ENCODE data around the gene PECR. TPM values are rescaled to one million over a fixed set of nuclear protein-coding genes. Genes with fewer than 3 reads are reported as not detected.
A peak's percentile ranks its signal among the peaks of the same experiment; 100 is the strongest.

The PECR gene
- total and polyA plus RNA-seq, 2 of the 13 experiments (the other 11 are each of a cell fraction or from before 2014, with no cell fraction given): 151 to 153 TPM

GRCh38 chr2:216121255-216121654, 39.6 kb upstream of the PECR start:
- no peak overlapping the region for H3K4me3 ChIP-seq (replicated peaks in 1 of 3; ENCODE audit: insufficient read depth in 1 of 3, low read depth in 2 of 3, low read length in 3 of 3)
- ATAC-seq (no peak), DNase-seq (ENCODE audit: low spot score) (no peak), FAIRE-seq (no peak)
- H2AFZ ChIP-seq (ENCODE audit: low read length): no peak overlapping the region
- no peaks in the 10 kb centered on the region for H4K20me1 ChIP-seq (ENCODE audit: insufficient read depth, low read length)
- peaks cover 27% of the 10 kb centered on the region for H3K79me2 ChIP-seq (ENCODE audit: insufficient read depth, low read length)
- H3K27me3 ChIP-seq (ENCODE audit: control insufficient read depth in 1 of 2, insufficient read depth in 2 of 2, low read length in 2 of 2): no peaks in the 10 kb centered on the region
- 0 out of 2 replicates have a peak, but pooled peaks have one; percentile 49 for TF ChIP-seq NFE2L2 (IDR thresholded peaks at IDR 0.05; ENCODE audit: low read length)
- TF ChIP-seq GMEB2 (CRISPR knock-in tag; IDR thresholded peaks at IDR 0.05; ENCODE audit: low read depth): no peak
- peak; percentile 93 for TF ChIP-seq ZNF564 (CRISPR knock-in tag; IDR thresholded peaks at IDR 0.05)
- TF ChIP-seq KIAA2018 (CRISPR knock-in tag; IDR thresholded peaks at IDR 0.05; ENCODE audit: borderline replicate concordance): no peak
- in situ Hi-C loops (cut with HindIII; ENCODE audit: extremely low pct_ligation_motif_present, low pct_unique_long_range_greater_than_20kb): no loop called here
- no peak overlapping the region for H3K4me2 ChIP-seq (ENCODE audit: low read depth, low read length)
- ChIA-PET POLR2A (no interaction called here), CTCF (ENCODE audit: low intra/inter-chr PET ratio, low total read pairs) (no interaction called here)
- peaks cover 22 to 98% of the 10 kb centered on the region in 2 experiments for H3K36me3 ChIP-seq (replicated peaks in 1 of 2; ENCODE audit: control insufficient read depth in 1 of 2, insufficient read depth in 2 of 2, low read length in 2 of 2)
- H3K9ac ChIP-seq (ENCODE audit: insufficient read depth, low read depth, low read length): no peak overlapping the region
- BruUV-seq (replicated peaks): no TSS peak
- no peaks in the 10 kb centered on the region for H3K9me3 ChIP-seq (ENCODE audit: low read length)
- intact Hi-C loops (cut with micrococcal nuclease; ENCODE audit: unreplicated experiment): no loop called here
- H3K27ac ChIP-seq (ENCODE audit: extremely low read length, insufficient read depth, low read length): peak overlapping the region; percentile 6
- H3K4me1 ChIP-seq (ENCODE audit: insufficient read depth, low read length): peaks cover 10% of the 10 kb centered on the region
- WGBS (ENCODE audit: low lambda C conversion rate): 93% methylated on average over 3 of the region's 3 CpGs
